GM12892 (cell line): ENCODE measurements around the gene ZGRF1.

Experiments
- POLR2A ChIP-seq: IDR thresholded peaks from 2 replicates; pipeline ENCODE4 v1.6.1; 2011; ENCODE audit warnings: low read depth, low read length, control low read depth
- POLR2AphosphoS5 ChIP-seq: IDR thresholded peaks from 2 replicates; pipeline ENCODE4 v1.6.1; 2011; ENCODE audit warnings: low read depth, low read length, control low read depth

- TF ChIP-seq POLR2A (no peak), POLR2AphosphoS5 (no peak)
These were observed 10.2 kb upstream of the ZGRF1 start for GRCh38 chr4:112646632-112647537.
